Adrenal gland (tissue), 5 donors: Measurements from ENCODE around the gene RPL39L.

Source experiments
- POLR2A ChIP-seq, 2 donors: fragments of 450-650 bp; IDR thresholded peaks; one replicate each; pipeline ENCODE4 v1.6.1; 2017; ENCODE audit warnings: antibody characterized with exemption in 2 of 2, mild to moderate bottlenecking in 2 of 2, moderate library complexity in 1 of 2
- TF ChIP-seq, protein P1 (sequence below), 6 experiments: fragments of 450-650 bp in 4 of 6; fragments of 200-600 bp in 2 of 6; sonication (generic) in 1 of 6; IDR thresholded peaks; 1 replicate in 5 of 6; 2 replicates in 1 of 6; pipeline versions ENCODE4 v1.5.1 to v1.8.0; 2016 to 2021; ENCODE audit warnings: antibody characterized with exemption in 6 of 6, mild to moderate bottlenecking in 2 of 6, moderate library complexity in 1 of 6
- donor health status: DM: no; HTN: no; CAD: no.

DNA sequence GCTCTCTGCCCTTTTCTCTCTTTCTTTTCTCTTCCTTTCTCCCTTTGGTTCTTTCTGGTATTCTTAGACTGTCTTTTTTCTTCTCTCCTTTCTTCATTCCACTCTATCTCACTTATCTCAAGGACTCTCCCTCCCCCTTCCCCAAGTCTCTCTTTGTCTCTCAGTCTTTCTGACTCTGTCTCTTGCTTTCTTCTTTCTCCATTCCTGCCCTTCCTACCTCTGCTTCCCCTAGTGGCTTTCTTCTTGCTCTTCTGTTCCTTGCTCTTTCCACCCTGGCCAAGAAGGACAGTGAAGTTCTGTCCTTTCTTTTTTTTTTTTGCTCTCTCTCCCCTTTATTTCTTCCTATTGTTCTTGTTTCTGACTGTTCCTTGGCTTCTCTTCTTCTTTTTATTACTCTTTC, 22.3 kb upstream of the RPL39L start:
- TF ChIP-seq, protein P1, sequence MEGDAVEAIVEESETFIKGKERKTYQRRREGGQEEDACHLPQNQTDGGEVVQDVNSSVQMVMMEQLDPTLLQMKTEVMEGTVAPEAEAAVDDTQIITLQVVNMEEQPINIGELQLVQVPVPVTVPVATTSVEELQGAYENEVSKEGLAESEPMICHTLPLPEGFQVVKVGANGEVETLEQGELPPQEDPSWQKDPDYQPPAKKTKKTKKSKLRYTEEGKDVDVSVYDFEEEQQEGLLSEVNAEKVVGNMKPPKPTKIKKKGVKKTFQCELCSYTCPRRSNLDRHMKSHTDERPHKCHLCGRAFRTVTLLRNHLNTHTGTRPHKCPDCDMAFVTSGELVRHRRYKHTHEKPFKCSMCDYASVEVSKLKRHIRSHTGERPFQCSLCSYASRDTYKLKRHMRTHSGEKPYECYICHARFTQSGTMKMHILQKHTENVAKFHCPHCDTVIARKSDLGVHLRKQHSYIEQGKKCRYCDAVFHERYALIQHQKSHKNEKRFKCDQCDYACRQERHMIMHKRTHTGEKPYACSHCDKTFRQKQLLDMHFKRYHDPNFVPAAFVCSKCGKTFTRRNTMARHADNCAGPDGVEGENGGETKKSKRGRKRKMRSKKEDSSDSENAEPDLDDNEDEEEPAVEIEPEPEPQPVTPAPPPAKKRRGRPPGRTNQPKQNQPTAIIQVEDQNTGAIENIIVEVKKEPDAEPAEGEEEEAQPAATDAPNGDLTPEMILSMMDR (IDR thresholded peaks at IDR 0.05) = no peak
- TF ChIP-seq POLR2A (IDR thresholded peaks at IDR 0.05) = no peak
